GM21737 (cell line): ENCODE results near the gene STRA8.

Experiments used
- ATAC-seq: cut with Tn5 transposase; IDR thresholded peaks from one replicate; pipeline ENCODE4 v1.9.1; 2021; ENCODE audit warnings: mild to moderate bottlenecking, moderate library complexity; ENCODE audit not compliant: unreplicated experiment

The STRA8 gene, protein sequence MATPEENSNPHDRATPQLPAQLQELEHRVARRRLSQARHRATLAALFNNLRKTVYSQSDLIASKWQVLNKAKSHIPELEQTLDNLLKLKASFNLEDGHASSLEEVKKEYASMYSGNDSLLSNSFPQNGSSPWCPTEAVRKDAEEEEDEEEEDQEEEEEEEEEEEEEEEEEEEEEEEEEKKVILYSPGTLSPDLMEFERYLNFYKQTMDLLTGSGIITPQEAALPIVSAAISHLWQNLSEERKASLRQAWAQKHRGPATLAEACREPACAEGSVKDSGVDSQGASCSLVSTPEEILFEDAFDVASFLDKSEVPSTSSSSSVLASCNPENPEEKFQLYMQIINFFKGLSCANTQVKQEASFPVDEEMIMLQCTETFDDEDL

DNA sequence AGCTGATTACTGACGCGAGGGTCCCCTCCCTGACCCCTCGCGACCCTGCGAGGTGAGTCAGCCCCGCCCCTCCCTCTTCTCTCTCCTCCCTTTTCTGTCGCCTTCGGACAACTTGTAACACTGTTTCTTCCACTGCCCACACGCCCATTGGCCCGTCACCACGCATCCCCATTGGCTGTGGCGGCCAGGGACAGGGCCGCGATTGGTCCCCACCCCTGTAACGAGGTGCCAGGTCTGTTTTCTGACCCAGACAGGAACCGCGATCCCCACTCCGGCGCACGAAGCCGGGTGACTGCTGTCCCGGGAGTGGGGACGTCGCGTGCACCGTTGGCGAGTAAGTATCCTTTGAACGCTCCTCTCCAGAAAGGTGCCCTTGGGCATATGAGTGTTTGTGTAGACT lies at the start of gene STRA8:
Gene STRA8, plus strand, starts transcription at position 269 of the 400 bp plus-strand sequence. CDS start 6,687 bp downstream, outside the sequence.
- no peak for ATAC-seq

- ATAC-seq = no peak
These were observed 49.3 kb upstream of the STRA8 start for GRCh38 chr7:135184254-135184841.

- ATAC-seq = no peak
These were observed 48.0 kb upstream of the STRA8 start for GRCh38 chr7:135185471-135186260.

- no peak for ATAC-seq
These were observed 47.4 kb upstream of the STRA8 start for GRCh38 chr7:135186261-135186540.

- ATAC-seq = peak; percentile 42
These were observed 46.8 kb upstream of the STRA8 start for GRCh38 chr7:135186841-135187253.

- peak; percentile 43 for ATAC-seq
These were observed 45.2 kb upstream of the STRA8 start for GRCh38 chr7:135188298-135188984.

DNA sequence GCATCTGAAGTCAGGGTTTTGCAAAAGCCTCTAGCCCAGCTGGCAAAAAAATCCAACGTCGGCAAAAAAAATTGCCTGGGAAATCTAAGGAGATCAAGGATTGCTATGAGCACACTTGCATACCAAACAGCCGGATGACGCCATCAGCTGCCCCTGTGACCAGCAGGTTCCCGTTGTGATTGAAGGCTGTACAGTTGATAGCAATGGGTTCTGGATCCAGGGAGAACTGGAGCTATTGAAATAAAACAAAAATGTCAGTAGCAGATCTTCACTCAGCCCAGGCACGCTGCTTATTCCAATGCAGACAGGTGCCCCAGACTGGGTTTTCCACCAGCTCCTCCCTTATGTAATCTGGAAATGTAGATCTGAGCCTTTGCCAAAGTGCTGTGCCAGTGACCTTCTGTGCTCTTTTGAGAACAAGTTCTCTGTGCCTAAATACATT lies 44.4 kb upstream of the STRA8 start:
- ATAC-seq = no peak

- no peak for ATAC-seq
These were observed 43.7 kb upstream of the STRA8 start for GRCh38 chr7:135189961-135190360.

DNA sequence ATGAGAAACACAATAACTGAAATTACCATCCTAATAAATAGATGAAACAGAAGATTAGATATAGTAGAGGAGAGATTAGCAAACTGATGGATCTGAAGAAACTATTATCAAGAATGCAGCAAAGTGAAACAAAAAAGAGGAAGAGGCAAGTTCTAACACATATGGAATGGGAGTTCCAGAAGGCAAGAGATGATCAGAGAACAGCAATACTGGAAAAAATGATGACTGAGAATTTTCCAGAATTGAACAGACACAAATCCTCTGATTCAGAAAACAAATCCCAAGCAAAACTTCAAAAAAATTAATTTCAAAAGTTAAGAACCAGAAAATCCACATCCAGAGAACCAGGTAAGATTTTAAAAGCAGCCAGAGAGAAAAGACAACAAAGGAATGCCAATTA lies 42.9 kb upstream of the STRA8 start:
- no peak for ATAC-seq

- no peak for ATAC-seq
These were observed 40.6 kb upstream of the STRA8 start for GRCh38 chr7:135192914-135193536.

DNA sequence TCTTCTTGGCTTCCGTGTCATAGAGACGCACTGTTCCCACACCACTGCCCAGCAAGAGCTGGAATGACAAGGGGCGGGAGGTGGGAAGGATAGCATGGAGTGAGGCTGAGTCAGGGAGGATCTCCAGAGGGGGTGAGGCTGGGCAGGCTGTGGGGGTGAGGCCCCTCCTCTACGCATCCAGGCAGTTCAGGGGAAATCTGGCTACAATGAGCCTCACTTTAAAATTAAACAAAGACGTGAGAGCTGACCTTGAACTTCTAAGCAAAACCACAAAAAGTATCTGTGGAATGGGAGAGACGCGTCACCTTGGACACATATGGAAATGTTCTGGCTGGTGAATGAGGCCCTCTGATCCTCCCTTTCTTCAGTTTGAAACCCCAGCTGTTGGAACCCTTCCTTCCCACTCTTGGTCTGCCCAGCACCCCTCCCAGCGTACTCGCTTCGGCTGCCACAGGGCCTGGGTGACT lies 40.0 kb upstream of the STRA8 start:
- no peak for ATAC-seq

DNA sequence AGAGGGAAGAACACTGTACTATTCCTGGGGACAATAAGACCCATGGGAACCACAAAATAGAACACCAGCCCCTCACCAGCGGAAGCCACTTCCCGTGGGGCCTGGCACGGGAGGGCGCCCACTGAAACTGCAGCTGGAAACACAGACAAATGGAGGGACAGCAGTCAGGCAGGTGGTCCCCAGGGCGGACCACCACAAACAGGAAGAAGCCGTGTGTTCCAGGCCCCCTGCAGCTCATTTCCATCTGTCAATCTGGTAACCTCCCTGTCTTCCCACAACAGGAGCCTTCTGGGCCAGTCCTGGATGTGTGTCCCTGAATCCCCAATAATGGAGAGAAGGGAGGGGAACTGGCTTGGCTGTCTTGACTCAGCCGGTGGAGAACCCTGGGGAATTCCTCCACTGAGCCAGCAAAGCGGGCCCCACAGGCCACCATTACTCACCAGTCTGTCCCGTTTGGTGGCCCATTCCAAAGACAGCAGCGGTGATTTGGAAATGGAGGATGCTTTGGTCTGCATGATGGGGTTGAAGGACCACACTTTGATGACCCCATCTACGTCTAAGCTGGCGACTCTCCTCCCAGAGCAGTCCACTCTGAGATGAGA lies 39.0 kb upstream of the STRA8 start:
- ATAC-seq = no peak

DNA sequence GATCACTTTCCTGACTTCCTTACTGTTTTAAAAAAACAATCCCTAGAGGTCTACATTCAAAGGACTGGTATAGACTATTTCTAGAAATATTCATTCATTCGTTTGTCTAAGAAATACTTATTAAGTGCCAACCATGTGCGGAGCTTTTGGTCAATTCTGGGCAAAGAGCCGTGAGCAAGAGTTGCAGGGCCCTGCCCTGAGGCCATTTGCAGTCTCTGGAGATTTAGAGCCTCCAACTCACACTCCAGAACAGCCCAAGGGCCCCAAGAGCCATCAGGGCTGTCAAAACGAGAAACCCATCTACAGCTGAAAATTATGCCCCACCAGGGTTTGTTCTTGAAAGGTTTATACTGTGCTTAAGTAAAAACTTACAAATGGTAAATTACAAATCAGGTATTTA lies 38.5 kb upstream of the STRA8 start:
- ATAC-seq = no peak

GRCh38 chr7:135195968-135196629 lies 37.5 kb upstream of the STRA8 start:
- ATAC-seq = no peak

- ATAC-seq = no peak
These were observed 36.3 kb upstream of the STRA8 start for GRCh38 chr7:135197343-135197742.

GRCh38 chr7:135197906-135198655 lies 35.6 kb upstream of the STRA8 start:
- no peak for ATAC-seq

DNA sequence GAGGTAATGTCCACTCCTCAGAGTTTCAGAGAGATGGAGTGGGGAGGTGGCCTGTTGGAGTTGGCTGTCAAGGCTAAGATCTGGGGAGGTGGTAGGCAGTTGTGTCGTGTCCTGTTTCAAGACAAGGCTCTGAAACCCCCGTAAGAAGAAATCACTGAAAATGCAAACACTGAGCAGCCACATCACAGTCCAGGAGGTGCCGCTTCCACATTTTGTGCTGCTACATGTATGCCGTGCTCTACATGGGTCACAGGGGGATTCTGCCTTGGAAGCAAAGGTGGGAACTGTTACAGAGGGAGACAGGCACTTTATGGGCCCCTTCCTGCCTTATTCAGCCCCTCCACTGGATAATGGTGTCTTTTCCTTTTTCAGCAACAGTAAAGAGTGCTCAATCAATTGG lies 34.2 kb upstream of the STRA8 start:
- no peak for ATAC-seq

- no peak for ATAC-seq
These were observed 32.8 kb upstream of the STRA8 start for GRCh38 chr7:135200821-135201331.

- ATAC-seq = no peak
These were observed 32.3 kb upstream of the STRA8 start for GRCh38 chr7:135201350-135201749.
